HG03064 (cell line): Measurements from ENCODE around the gene CCDC74A.
"Not testable (repeated sequence)": the region's sequence is repeated elsewhere in the genome, so short reads cannot be mapped to it uniquely, and the experiment has no call there.

ENCODE experiments used
- ATAC-seq: cut with Tn5 transposase; IDR thresholded peaks from one replicate; pipeline ENCODE4 v1.9.1; 2021; ENCODE audit warnings: low read depth; ENCODE audit not compliant: unreplicated experiment

Gene CCDC74A

GRCh38 chr2:131498321-131498973 is 29.2 kb upstream of the CCDC74A start:
- peak; percentile 90 for ATAC-seq

GRCh38 chr2:131503587-131503986 is 24.1 kb upstream of the CCDC74A start:
- ATAC-seq: not testable (repeated sequence)

- not testable (repeated sequence) for ATAC-seq
These were observed 23.5 kb upstream of the CCDC74A start for GRCh38 chr2:131504082-131504750.

DNA sequence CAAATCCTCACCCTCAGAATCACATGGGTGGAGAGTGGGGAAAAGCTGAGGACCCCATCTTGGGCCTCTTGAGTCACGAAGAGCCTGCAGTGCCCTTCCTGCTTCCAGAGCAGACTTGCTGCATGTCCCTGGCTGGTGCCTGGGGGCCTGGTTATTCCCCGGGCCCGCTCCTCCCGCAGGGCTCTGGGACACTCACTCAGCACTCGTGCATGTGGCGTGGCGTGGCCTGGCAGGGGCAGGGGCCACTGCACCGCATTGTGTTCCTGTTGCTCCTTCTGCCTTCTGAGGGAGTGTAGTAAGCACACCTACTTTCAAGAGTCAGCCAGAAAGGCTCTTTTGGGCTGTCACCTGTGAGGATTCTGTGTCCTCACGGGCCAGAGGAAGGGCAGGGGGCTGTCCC is 18.1 kb upstream of the CCDC74A start:
- no peak for ATAC-seq

- not testable (repeated sequence) for ATAC-seq
These were observed 16.3 kb upstream of the CCDC74A start for GRCh38 chr2:131511291-131511968.

DNA sequence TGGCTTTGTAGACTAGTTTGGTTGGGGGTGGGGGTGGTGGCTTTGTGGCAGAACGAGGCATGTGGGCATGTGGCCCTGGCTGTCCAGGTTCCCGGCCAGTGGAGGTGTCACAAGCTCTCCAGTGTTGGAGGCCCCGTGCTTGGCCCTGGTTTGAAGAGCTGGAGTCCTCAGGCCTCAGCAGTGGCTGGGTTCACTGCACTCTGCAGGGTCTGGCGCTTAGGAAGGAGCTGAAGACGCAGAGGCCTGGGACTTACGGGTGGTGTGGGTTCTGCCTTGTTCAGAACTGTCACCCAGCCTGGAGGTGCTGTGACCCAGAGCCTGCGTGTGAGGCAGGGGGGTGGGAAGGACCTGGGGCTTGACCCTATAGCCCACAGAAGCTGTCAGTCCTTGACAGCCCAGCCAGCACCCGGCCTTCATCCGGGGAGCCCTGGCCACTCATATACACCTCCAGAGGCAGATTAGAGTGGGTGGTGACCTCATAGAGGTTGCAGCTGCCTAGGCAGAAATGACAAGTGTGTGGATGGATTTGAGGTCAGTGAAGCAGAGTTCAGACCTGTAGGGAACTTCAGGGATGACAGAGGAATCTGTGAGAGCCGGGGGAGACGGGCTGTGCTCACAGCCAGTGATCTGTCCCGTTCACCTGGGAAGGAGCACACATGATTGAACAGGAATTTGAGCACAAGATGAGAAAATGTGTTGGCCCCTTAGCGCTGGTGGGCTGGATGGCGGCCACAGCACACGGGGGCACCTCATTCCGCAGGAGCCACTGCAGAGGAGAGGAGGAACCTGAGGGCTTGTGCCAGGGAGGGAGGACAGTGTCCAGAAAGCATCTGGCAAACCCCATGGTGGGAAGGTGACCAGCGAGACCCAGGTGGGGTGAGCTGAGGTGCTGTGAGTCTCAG is 15.5 kb upstream of the CCDC74A start:
- ATAC-seq: not testable (repeated sequence)

- ATAC-seq: peak; percentile 68
These were observed 13.1 kb upstream of the CCDC74A start for GRCh38 chr2:131514408-131515166.

- not testable (repeated sequence) for ATAC-seq
These were observed 12.5 kb upstream of the CCDC74A start for GRCh38 chr2:131515235-131515634.

DNA sequence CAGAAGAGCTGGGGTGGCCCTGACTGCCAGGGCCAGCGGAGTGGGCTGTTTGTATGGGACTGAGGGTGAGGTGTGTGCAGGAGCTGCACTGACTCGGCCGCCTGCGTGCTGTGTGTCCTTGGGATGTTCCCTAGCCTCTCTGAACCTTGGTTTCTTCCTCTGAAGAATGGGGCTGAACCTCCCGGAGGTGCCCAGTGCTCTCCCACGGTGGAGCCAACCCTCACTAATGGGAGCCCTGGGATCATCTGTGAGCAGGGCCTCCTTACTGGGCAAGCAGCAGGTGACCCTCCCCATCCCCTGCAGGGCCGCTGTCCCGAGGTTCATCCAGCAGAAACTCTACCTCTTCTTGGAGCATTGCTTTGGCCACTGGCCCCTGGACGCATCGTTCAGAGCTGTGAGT is 11.7 kb upstream of the CCDC74A start:
- no peak for ATAC-seq

DNA sequence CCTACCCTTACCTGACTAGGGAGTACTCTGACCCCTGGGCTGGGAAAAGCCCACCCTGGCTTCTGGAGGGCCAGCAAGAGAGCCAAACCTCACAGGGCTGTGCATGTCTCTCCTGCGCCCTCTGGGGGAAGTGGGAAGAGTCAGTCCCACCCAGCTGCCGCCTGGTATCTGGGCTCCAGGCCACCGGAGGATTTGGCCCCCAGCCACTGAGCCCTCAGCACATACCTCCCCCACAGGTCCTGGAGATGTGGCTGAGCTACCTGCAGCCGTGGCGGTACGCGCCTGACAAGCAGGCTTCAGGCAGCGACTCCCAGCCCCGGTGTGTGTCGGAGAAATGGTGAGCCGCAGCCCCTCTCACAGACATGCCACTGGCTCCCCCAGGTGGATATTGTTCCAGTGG is 11.1 kb upstream of the CCDC74A start:
- not testable (repeated sequence) for ATAC-seq

DNA sequence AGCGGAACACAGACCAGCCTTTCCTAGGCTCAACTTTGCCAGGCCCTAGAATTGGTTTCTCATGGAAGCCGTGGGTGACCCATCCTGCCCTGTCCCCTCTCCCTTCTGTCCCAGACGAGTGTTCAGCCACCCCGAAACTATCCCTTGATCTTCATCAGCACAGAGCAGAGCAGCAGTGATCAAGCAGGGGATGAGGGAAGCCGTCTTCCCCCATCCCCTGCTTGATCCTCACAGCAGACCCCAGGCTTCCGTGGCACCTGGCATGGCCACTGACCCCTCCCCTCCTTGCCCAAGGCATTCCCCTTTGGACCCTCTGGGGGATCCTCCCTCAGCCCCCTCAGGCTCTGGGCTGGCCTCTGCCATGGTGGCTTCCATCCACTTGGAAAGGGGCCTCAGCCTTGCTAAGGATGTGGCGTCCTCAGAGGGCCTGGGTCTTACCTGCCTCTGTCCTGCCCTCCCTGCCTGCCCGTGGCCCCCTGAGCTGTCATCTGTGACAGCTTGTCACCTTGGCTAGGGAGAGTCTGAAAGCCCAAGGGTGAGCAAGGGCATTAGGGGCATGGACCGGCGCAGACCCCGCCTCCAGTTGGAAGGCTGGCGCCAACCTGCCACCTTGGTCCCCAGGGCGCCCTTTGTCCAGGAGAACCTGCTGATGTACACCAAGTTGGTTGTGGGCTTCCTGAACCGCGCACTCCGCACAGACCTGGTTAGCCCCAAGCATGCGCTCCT is 10.4 kb upstream of the CCDC74A start:
- ATAC-seq: no peak

GRCh38 chr2:131517856-131518255 is 9.8 kb upstream of the CCDC74A start:
- ATAC-seq: not testable (repeated sequence)

GRCh38 chr2:131518531-131518930 is 9.2 kb upstream of the CCDC74A start:
- not testable (repeated sequence) for ATAC-seq

DNA sequence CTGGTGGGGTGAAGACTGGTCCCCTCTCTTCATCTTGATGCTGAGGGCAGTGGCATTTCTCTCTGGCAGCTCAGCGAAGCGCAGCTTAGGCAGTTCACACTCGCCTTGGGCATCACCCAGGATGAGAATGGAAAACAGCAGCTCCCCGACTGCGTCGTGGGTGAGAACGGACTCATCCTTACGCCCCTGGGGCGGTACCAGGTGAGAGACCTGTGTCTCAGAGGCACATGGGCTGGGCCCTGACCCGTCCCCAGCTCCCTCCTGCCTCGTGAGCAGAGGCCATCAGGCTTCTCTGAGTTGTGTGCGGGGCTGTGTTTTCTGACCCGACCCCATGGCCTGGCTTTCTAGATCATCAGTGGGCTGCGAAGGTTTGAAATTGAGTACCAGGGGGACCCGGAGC is 8.2 kb upstream of the CCDC74A start:
- ATAC-seq: no peak

- ATAC-seq: not testable (repeated sequence)
These were observed 7.7 kb upstream of the CCDC74A start for GRCh38 chr2:131519871-131520470.

DNA sequence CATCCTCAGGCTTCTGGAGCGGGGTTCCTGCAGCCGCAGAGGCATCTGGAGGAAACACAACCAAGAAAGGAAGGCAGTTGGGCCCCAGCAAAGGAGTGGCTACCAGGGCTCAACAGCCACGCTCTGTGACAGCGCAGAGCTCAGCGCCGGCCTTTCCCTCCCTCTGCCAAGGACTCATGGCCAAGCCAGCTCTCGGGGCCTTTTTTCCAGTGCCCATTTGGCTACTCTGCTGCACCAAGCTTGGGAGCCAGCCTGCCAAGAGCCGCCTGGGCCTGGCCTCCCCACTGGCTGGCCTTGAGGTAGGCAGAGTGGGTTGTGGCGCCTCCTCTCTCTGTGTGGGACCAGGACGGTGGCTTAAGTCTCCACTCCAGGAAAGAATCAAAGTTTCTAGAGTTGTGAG is 7.2 kb upstream of the CCDC74A start:
- ATAC-seq: no peak

- ATAC-seq: not testable (repeated sequence)
These were observed 6.2 kb upstream of the CCDC74A start for GRCh38 chr2:131521524-131521923.

- no peak for ATAC-seq
These were observed 5.5 kb upstream of the CCDC74A start for GRCh38 chr2:131521961-131522781.
